GM12878 (cell line): ENCODE results near the gene RANBP1. TPM values are rescaled to one million over a fixed set of nuclear protein-coding genes. Genes with fewer than 3 reads are reported as not detected.

ENCODE experiments used
- ATAC-seq: fragments of 200-7000 bp; cut with Tn5 transposase; 3 replicates; pipeline ENCODE4 v1.9.1; 2020; ENCODE audit warnings: mild to moderate bottlenecking, moderate library complexity
- BruUV-seq: library from RNA; stranded (reverse); fragments of 400-500 nt; replicated peaks from 2 replicates; lab custom pipeline; 2021; lab: Mats Ljungman, UMichigan
- CTCF ChIA-PET: fragments of 300-600 bp; sonication (Branson Sonifier 250); formaldehyde crosslinking; extraction: SDS; loops from one replicate; lab custom pipeline; 2021; ENCODE audit warnings: inconsistent platforms; lab: Yijun Ruan, JAX
- POLR2A ChIA-PET: fragments of 350-600 bp; formaldehyde crosslinking; extraction: SDS; loops from one replicate; lab custom pipeline; 2021; ENCODE audit warnings: inconsistent platforms; lab: Charles Lee
- RAD21 ChIA-PET: fragments of 300-600 bp; sonication (Branson Sonifier 250); formaldehyde crosslinking; loops from one replicate; lab custom pipeline; 2023; ENCODE audit warnings: antibody characterized with exemption; ENCODE audit not compliant: unreplicated experiment; lab: Charles Lee
- SMC1A ChIA-PET: fragments of 300-600 bp; sonication (Branson Sonifier 250); formaldehyde crosslinking; loops from one replicate; lab custom pipeline; 2023; ENCODE audit not compliant: unreplicated experiment, uncharacterized antibody; lab: Charles Lee
- DNase-seq: peaks from one replicate; pipeline ENCODE4 v3.0.0-alpha.2; 2011; ENCODE audit warnings: low read depth, low spot score
- FAIRE-seq: peaks from 3 replicates; lab custom pipeline; 2011; peaks lifted over from hg19 to GRCh38; lab: Jason Lieb, UNC
- H2AFZ ChIP-seq: 2 replicates; pipeline ENCODE4 v1.6.0; 2011; ENCODE audit warnings: low read depth, low read length, control low read depth; ENCODE audit not compliant: control insufficient read depth
- H3K27ac ChIP-seq: 2 replicates; pipeline ENCODE4 v1.5.1; 2011; ENCODE audit warnings: control low read depth; ENCODE audit not compliant: control insufficient read depth, insufficient read depth
- H3K27me3 ChIP-seq, 2 experiments: replicated peaks in 1 of 2; 2 replicates each; pipeline versions ENCODE4 v1.6.0 to v1.6.1; 2011; ENCODE audit warnings: low read length in 1 of 2; ENCODE audit not compliant: control insufficient read depth in 2 of 2, insufficient read depth in 2 of 2
- H3K36me3 ChIP-seq, 2 experiments: 2 replicates each; pipeline ENCODE4 v1.5.1; 2011; ENCODE audit warnings: low read length in 1 of 2; ENCODE audit not compliant: control insufficient read depth in 2 of 2, insufficient read depth in 2 of 2
- H3K4me1 ChIP-seq: 2 replicates; pipeline ENCODE4 v1.6.1; 2011; ENCODE audit warnings: mild to moderate bottlenecking, low read length, moderate library complexity, mixed read lengths; ENCODE audit not compliant: control insufficient read depth, insufficient read depth
- H3K4me2 ChIP-seq: 2 replicates; pipeline ENCODE4 v1.6.0; 2011; ENCODE audit warnings: control low read depth; ENCODE audit not compliant: control insufficient read depth, insufficient read depth
- H3K4me3 ChIP-seq: fragments of 200-600 bp; sonication (generic); 2 replicates; pipeline ENCODE4 v1.5.1; 2016
- H3K79me2 ChIP-seq: 2 replicates; pipeline ENCODE4 v1.6.0; 2011; ENCODE audit warnings: low read length; ENCODE audit not compliant: control insufficient read depth, insufficient read depth
- H3K9ac ChIP-seq: 2 replicates; pipeline ENCODE4 v1.8.0; 2011; ENCODE audit warnings: low read length, control low read depth, mixed read lengths; ENCODE audit not compliant: control insufficient read depth, insufficient read depth
- H3K9me3 ChIP-seq: replicated peaks from 3 replicates; pipeline ENCODE4 v1.5.1; 2011; ENCODE audit warnings: mild to moderate bottlenecking, low read length; ENCODE audit not compliant: control insufficient read depth, insufficient read depth
- H4K20me1 ChIP-seq: 2 replicates; pipeline ENCODE4 v1.6.0; 2011; ENCODE audit not compliant: control insufficient read depth, insufficient read depth
- CHD1 ChIP-seq: IDR thresholded peaks from 2 replicates; pipeline ENCODE4 v1.6.1; 2012; ENCODE audit warnings: low read depth, low read length, improper control_type of control experiment
- ZBTB33 ChIP-seq: fragments of 450-650 bp; IDR thresholded peaks from 2 replicates; pipeline ENCODE4 v1.6.1; 2017; ENCODE audit warnings: mild to moderate bottlenecking
- WGBS: methylation state at CpG from one replicate; pipeline ENCODE4 v1.1.6; 2016; ENCODE audit warnings: low lambda C conversion rate; ENCODE audit not compliant: insufficient replicate concordance, insufficient coverage; ENCODE audit errors: missing lambda C conversion rate; 5-methylcytosine and 5-hydroxymethylcytosine counted together
- in situ Hi-C: fragments of 300-500 bp; cut with MboI; formaldehyde crosslinking; loops from 9 replicates; pipeline ENCODE4 v1.14.3; 2018; ENCODE audit warnings: mixed read lengths
- intact Hi-C: fragments of 100-400 bp; cut with micrococcal nuclease; formaldehyde crosslinking; loops from one replicate; pipeline ENCODE4 v1.14.2; 2022; ENCODE audit not compliant: unreplicated experiment
- polyA plus RNA-seq, 11 experiments: library from polyadenylated mRNA; depleted of rRNA in 4 of 11; unstranded in 6 of 11; stranded (reverse) in 5 of 11; fragments of >200 nt; fragmentation: Nextera tagmentation in 4 of 11; fragmentation: Illumina TruSeq in 1 of 11; extraction: Ambion mirVana in 4 of 11; extraction: Trizol in 1 of 11; gene quantifications; 1 replicate in 1 of 11; 2 replicates in 10 of 11; pipeline versions ENCODE4 v1.2.1 to v1.2.3, GENCODE V29; 2011 to 2016; ENCODE audit warnings: inconsistent platforms in 2 of 11, missing spikeins in 2 of 11, low read depth in 1 of 11
- total RNA-seq, 4 experiments: library from RNA; depleted of rRNA in 3 of 4; stranded (reverse); fragments of >200 nt in 3 of 4; fragmentation: Illumina TruSeq in 1 of 4; extraction: Trizol in 1 of 4; gene quantifications; 2 replicates each; pipeline versions ENCODE4 v1.2.1 to v1.2.3, GENCODE V29; 2013 to 2021

RANBP1 gene
- total and polyA plus RNA-seq, 10 of the 15 experiments (the other 5 are each of a cell fraction or from before 2014, with no cell fraction given) = 55.3 to 808 (median 394) TPM

DNA sequence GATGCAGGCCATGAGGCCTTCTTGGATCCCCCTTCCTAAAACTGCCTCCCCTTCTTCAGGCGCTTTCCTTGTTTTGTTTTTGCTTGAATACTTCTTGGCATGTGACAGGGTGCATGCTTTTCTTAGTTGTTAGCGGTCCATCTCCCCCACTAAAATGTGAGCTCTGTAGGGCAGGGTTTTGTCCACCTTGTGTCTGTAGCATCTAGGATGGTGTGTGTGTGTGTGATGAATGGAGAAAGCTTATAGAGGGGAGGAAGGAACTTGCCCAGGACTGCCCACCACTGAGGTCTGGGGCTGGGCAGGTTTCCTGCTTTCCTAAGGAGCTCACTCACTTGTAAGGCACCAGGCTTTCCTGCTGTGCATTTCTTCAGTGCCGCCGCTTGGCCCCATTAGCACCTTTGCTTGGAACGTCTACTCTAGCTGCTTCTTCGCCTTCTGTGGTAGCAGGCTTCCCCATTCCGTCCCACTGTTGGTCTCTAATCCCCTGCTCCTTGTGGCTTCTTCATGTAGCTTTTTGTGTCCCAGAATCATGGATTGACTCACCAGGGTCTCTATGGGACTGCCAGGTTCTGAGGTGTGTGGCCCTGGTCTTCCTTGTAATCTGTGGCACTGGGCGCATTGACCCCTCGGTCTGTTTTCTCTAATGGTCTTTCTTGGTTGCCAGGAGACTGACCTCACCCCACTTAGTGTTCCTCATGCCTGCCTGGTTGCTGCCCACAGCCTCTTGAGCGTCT, 32.6 kb upstream of the RANBP1 start:
- Histone ChIP-seq H3K9me3 (no peaks in the 10 kb centered on the region), H3K36me3 (peaks cover 11 to 15% of the 10 kb centered on the region in 2 experiments), H3K27ac (no peak overlapping the region), H3K9ac (no peak overlapping the region), H3K4me3 (peak overlapping the region; percentile 32; the same call in 1 of the 2 replicates), H3K27me3 (no peaks in the 10 kb centered on the region), H3K79me2 (peaks cover 57% of the 10 kb centered on the region), H2AFZ (no peak overlapping the region), H3K4me2 (peak overlapping the region; percentile 46), H3K4me1 (peaks cover 8% of the 10 kb centered on the region), H4K20me1 (no peaks in the 10 kb centered on the region)
- FAIRE-seq (no peak), DNase-seq (no peak), ATAC-seq (no peak)
- CTCF ChIA-PET = interaction anchor here (1.1 to 1.2 kb wide), 2 partner anchors 16 to 118 kb away, joined by 3 read pairs; no protein-coding TSS in a partner anchor
- no TSS peak for BruUV-seq
- no peak for TF ChIP-seq CHD1
- TF ChIP-seq ZBTB33 = peak; percentile 25; the same call in 1 of the 2 replicates
- RAD21 ChIA-PET = no interaction called here
- in situ Hi-C loops (no loop called here), intact Hi-C loops (no loop called here)
- POLR2A ChIA-PET = interaction anchor here (0.8 kb wide), 1 partner anchor 34 kb away, joined by 3 read pairs; the partner anchor contains the start of gene TRMT2A
- WGBS = 93% methylated on average over 10 of the region's 10 CpGs
- SMC1A ChIA-PET = no interaction called here
